ENCODE results near the gene MAML3.

The MAML3 gene

DNA sequence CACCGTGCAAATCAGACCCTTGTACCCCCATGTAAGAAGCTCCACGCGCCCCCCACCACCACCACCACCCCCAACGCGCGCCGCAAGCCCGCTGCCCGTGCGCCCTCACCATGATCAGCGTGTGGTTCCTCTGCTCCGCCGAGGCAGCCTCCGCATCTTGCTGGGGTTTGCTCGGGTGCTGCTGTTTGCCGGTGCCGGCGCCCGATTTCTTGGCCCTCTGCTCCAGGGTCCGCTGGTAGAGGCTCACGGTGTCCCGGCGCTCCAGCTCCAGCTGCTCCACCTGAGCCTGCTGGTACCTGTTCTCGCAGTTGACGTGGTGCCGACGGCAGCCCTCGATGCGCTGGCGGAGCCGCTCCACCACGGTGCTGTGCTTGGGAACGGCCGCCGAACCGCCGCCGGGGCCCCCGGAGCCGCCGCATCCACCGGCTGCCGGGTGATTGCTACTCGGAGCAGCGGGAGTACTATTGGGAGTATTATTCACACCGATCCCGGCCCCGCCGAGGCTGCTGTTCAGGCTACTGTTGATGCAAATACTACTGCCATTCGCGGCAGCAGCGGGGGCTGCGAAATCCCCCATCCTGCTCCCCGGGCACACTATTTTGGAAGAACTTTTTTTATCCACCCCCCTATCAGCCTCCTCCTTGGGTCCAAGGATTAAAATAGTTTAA is 1.1 kb downstream of the MAML3 start:
- peak overlapping the region; percentile 71 for H2BK120ac ChIP-seq (ENCODE audit: low read depth, low read length)
- H3K4me2 ChIP-seq (ENCODE audit: low read length, poor library complexity, severe bottlenecking), result peak overlapping the region; percentile 97
- no peaks in the 10 kb centered on the region for H3K36me3 ChIP-seq (ENCODE audit: control insufficient read depth in 1 of 2, insufficient read depth in 2 of 2, low read depth in 1 of 2, low read length in 2 of 2)
- H2BK5ac ChIP-seq (ENCODE audit: low read depth, low read length, poor library complexity, severe bottlenecking), result peak overlapping the region; percentile 50
- H3K9ac ChIP-seq (ENCODE audit: low read length), result peak overlapping the region; percentile 90
- H3K79me1 ChIP-seq (replicated peaks; ENCODE audit: low read length, poor library complexity, severe bottlenecking), result peaks cover 2% of the 10 kb centered on the region
- peak overlapping the region; percentile 89 for H4K8ac ChIP-seq (ENCODE audit: low read length)
- H2BK15ac ChIP-seq (ENCODE audit: low read depth, poor library complexity, severe bottlenecking), result peak overlapping the region; percentile 93
- no peaks in the 10 kb centered on the region for H3K9me3 ChIP-seq (ENCODE audit: control insufficient read depth, low read length)
- no peak overlapping the region for H2AK5ac ChIP-seq (ENCODE audit: low read length, severe bottlenecking)
- peak overlapping the region; percentile 12 to 88 for H2BK12ac ChIP-seq (ENCODE audit: low read length in 2 of 2)
- peak; percentile 64 for DNase-seq
- peak overlapping the region; percentile 86 to 89 for H3K4me3 ChIP-seq (ENCODE audit: insufficient read depth in 1 of 2, low read depth in 1 of 2, low read length in 2 of 2)
- peak overlapping the region; percentile 69 for H4K91ac ChIP-seq (ENCODE audit: low read length)
- peak overlapping the region in 1 of 2 experiments; percentile 91 for H3K23ac ChIP-seq (ENCODE audit: low read length in 2 of 2)
- H3K18ac ChIP-seq (ENCODE audit: low read depth in 1 of 2, low read length in 2 of 2), result peak overlapping the region; percentile 65 to 90
- peak overlapping the region; percentile 74 for H2AFZ ChIP-seq (ENCODE audit: low read depth, low read length)
- H3K14ac ChIP-seq (ENCODE audit: low read length in 2 of 2), result peak overlapping the region in 1 of 2 experiments; percentile 90
- no peaks in the 10 kb centered on the region for H3K27me3 ChIP-seq (ENCODE audit: control insufficient read depth in 1 of 2, insufficient read depth in 1 of 2, low read length in 2 of 2)
- peak overlapping the region in 1 of 2 experiments; percentile 4 for H3K4ac ChIP-seq (ENCODE audit: low read depth in 1 of 2, low read length in 2 of 2)
- peaks cover 6% of the 10 kb centered on the region for H3K4me1 ChIP-seq (ENCODE audit: control insufficient read depth, insufficient read depth, low read depth, low read length)
- WGBS, result under 1% methylated on average over 48 of the region's 54 CpGs
- H3K27ac ChIP-seq (ENCODE audit: low read length, poor library complexity, severe bottlenecking), result peak overlapping the region; percentile 90

- WGBS, result under 1% methylated on average over 24 of the region's 50 CpGs
- Histone ChIP-seq H3K79me1 (replicated peaks; ENCODE audit: low read length, poor library complexity, severe bottlenecking) (peaks cover 4% of the 10 kb centered on the region), H3K4me3 (ENCODE audit: insufficient read depth in 1 of 2, low read depth in 1 of 2, low read length in 2 of 2) (peak overlapping the region; percentile 86 to 89), H3K27me3 (ENCODE audit: control insufficient read depth in 1 of 2, insufficient read depth in 1 of 2, low read length in 2 of 2) (no peaks in the 10 kb centered on the region), H2BK5ac (ENCODE audit: low read depth, low read length, poor library complexity, severe bottlenecking) (no peak overlapping the region), H2BK12ac (ENCODE audit: low read length in 2 of 2) (peak overlapping the region; percentile 83 to 88), H3K36me3 (ENCODE audit: control insufficient read depth in 1 of 2, insufficient read depth in 2 of 2, low read depth in 1 of 2, low read length in 2 of 2) (no peaks in the 10 kb centered on the region), H3K18ac (ENCODE audit: low read depth in 1 of 2, low read length in 2 of 2) (peak overlapping the region; percentile 65 to 90), H4K91ac (ENCODE audit: low read length) (no peak overlapping the region), H3K4ac (ENCODE audit: low read depth in 1 of 2, low read length in 2 of 2) (peak overlapping the region in 1 of 2 experiments; percentile 71), H3K4me2 (ENCODE audit: low read length, poor library complexity, severe bottlenecking) (peak overlapping the region; percentile 97), H3K4me1 (ENCODE audit: control insufficient read depth, insufficient read depth, low read depth, low read length) (peaks cover 6% of the 10 kb centered on the region), H3K23ac (ENCODE audit: low read length in 2 of 2) (no peak overlapping the region), H2BK15ac (ENCODE audit: low read depth, poor library complexity, severe bottlenecking) (peak overlapping the region; percentile 98), H3K14ac (ENCODE audit: low read length in 2 of 2) (no peak overlapping the region), H2AFZ (ENCODE audit: low read depth, low read length) (peak overlapping the region; percentile 47), H3K9ac (ENCODE audit: low read length) (peak overlapping the region; percentile 90), H3K27ac (ENCODE audit: low read length, poor library complexity, severe bottlenecking) (peak overlapping the region; percentile 91), H4K8ac (ENCODE audit: low read length) (peak overlapping the region; percentile 89), H2AK5ac (ENCODE audit: low read length, severe bottlenecking) (no peak overlapping the region), H2BK120ac (ENCODE audit: low read depth, low read length) (peak overlapping the region; percentile 71), H3K9me3 (ENCODE audit: control insufficient read depth, low read length) (no peaks in the 10 kb centered on the region)
- peak; percentile 24 for DNase-seq
These were observed 1.8 kb downstream of the MAML3 start for GRCh38 chr4:140152013-140152703.

DNA sequence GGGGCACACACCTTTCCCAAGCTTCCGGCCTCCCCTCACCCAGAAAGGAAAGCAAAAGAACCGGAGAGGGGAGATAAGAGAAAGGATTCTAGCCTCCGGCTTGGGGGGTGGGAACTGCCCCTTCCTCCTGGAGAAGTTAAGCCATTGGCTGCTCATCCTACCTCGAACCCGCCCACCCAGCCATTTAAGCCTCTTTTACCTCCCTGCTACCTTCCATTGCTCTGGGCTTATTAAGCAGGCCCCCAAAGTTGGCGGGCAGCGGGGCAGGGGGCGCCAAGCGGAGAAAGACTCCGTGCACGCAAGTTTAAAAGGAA is 2.3 kb downstream of the MAML3 start:
- Histone ChIP-seq H3K9ac (ENCODE audit: low read length) (peak overlapping the region; percentile 90), H3K4me1 (ENCODE audit: control insufficient read depth, insufficient read depth, low read depth, low read length) (peaks cover 6% of the 10 kb centered on the region), H3K4me2 (ENCODE audit: low read length, poor library complexity, severe bottlenecking) (peak overlapping the region; percentile 97), H3K23ac (ENCODE audit: low read length in 2 of 2) (no peak overlapping the region), H3K36me3 (ENCODE audit: control insufficient read depth in 1 of 2, insufficient read depth in 2 of 2, low read depth in 1 of 2, low read length in 2 of 2) (no peaks in the 10 kb centered on the region), H2BK15ac (ENCODE audit: low read depth, poor library complexity, severe bottlenecking) (peak overlapping the region; percentile 98), H2AFZ (ENCODE audit: low read depth, low read length) (no peak overlapping the region), H3K9me3 (ENCODE audit: control insufficient read depth, low read length) (no peaks in the 10 kb centered on the region), H2BK120ac (ENCODE audit: low read depth, low read length) (peak overlapping the region; percentile 99), H3K14ac (ENCODE audit: low read length in 2 of 2) (peak overlapping the region; percentile 57 to 84), H3K27ac (ENCODE audit: low read length, poor library complexity, severe bottlenecking) (peak overlapping the region; percentile 91), H2BK5ac (ENCODE audit: low read depth, low read length, poor library complexity, severe bottlenecking) (peak overlapping the region; percentile 97), H4K8ac (ENCODE audit: low read length) (peak overlapping the region; percentile 95), H3K27me3 (ENCODE audit: control insufficient read depth in 1 of 2, insufficient read depth in 1 of 2, low read length in 2 of 2) (no peaks in the 10 kb centered on the region), H2AK5ac (ENCODE audit: low read length, severe bottlenecking) (no peak overlapping the region), H2BK12ac (ENCODE audit: low read length in 2 of 2) (peak overlapping the region in 1 of 2 experiments; percentile 58), H3K4ac (ENCODE audit: low read depth in 1 of 2, low read length in 2 of 2) (peak overlapping the region; percentile 73 to 98), H3K4me3 (ENCODE audit: insufficient read depth in 1 of 2, low read depth in 1 of 2, low read length in 2 of 2) (peak overlapping the region; percentile 86 to 89), H4K91ac (ENCODE audit: low read length) (peak overlapping the region; percentile 52), H3K79me1 (replicated peaks; ENCODE audit: low read length, poor library complexity, severe bottlenecking) (peaks cover 4% of the 10 kb centered on the region), H3K18ac (ENCODE audit: low read depth in 1 of 2, low read length in 2 of 2) (peak overlapping the region; percentile 82 to 96)
- WGBS, result 0% methylated on average over 3 of the region's 11 CpGs
- peak; percentile 93 for DNase-seq

Measured in mesenchymal stem cell (in vitro differentiated cells and primary cell).